Kidney (tissue), 14 donors: ENCODE data around the gene MOGAT3. TPM values are rescaled to one million over a fixed set of nuclear protein-coding genes. Genes with fewer than 3 reads are reported as not detected.
A peak's percentile ranks its signal among the peaks of the same experiment; 100 is the strongest.

ENCODE experiments used
- DNase-seq, 5 donors: peaks; one replicate each; pipeline ENCODE4 v3.0.0-alpha.2; 2013 to 2020
- FAIRE-seq: peaks from 2 replicates; lab custom pipeline; 2012; peaks lifted over from hg19 to GRCh38; lab: Jason Lieb, UNC
- H3K27ac ChIP-seq, 2 donors: one replicate each; pipeline ENCODE4 v1.7.0; 2013; ENCODE audit warnings: low read depth in 2 of 2, low read length in 2 of 2, inconsistent platforms in 1 of 2
- H3K27me3 ChIP-seq: one replicate; pipeline ENCODE4 v1.7.1; 2013; ENCODE audit warnings: low read length, inconsistent platforms; ENCODE audit not compliant: control insufficient read depth, insufficient read depth
- H3K36me3 ChIP-seq, 3 donors: one replicate each; pipeline versions ENCODE4 v1.7.0 to v1.7.1; 2013; ENCODE audit warnings: low read length in 3 of 3, control low read depth in 1 of 3, inconsistent platforms in 1 of 3; ENCODE audit not compliant: insufficient read depth in 3 of 3, control insufficient read depth in 2 of 3
- H3K4me1 ChIP-seq, 3 donors: one replicate each; pipeline versions ENCODE4 v1.7.0 to v1.7.1; 2013; ENCODE audit warnings: low read length in 3 of 3, inconsistent platforms in 1 of 3, low read depth in 1 of 3; ENCODE audit not compliant: control insufficient read depth in 2 of 3, insufficient read depth in 2 of 3
- H3K4me3 ChIP-seq, 3 donors: one replicate each; pipeline versions ENCODE4 v1.7.0 to v1.8.1; 2013; ENCODE audit warnings: low read length in 3 of 3, control low read depth in 1 of 3, inconsistent platforms in 1 of 3
- H3K9ac ChIP-seq, 3 donors: one replicate each; pipeline versions ENCODE4 v1.7.0 to v1.7.1; 2013; ENCODE audit warnings: low read length in 3 of 3, control low read depth in 1 of 3, inconsistent platforms in 1 of 3
- H3K9me3 ChIP-seq, 3 donors: one replicate each; pipeline versions ENCODE4 v1.7.0 to v1.7.1; 2013; ENCODE audit warnings: low read length in 3 of 3, control low read depth in 1 of 3, inconsistent platforms in 1 of 3; ENCODE audit not compliant: control insufficient read depth in 2 of 3, insufficient read depth in 1 of 3
- CTCF ChIP-seq: IDR thresholded peaks from 3 replicates; pipeline ENCODE4 v1.5.1; 2012; ENCODE audit warnings: mild to moderate bottlenecking, moderate library complexity, borderline replicate concordance; ENCODE audit not compliant: insufficient read depth; ENCODE audit errors: extremely low read depth
- intact Hi-C: fragments of 100-400 bp; cut with DNase I; formaldehyde crosslinking; loops from one replicate; pipeline ENCODE4 v1.11.1; 2022
- polyA plus RNA-seq: library from polyadenylated mRNA; stranded (reverse); fragments of 350-450 nt; fragmentation: Illumina TruSeq; extraction: RNeasy Lipid Tissue Mini Kit (QIAGEN cat#74804); gene quantifications from one replicate; pipeline ENCODE4 v1.2.3, GENCODE V29; 2014; ENCODE audit warnings: low read depth, low replicate concordance; ENCODE audit not compliant: insufficient read depth
- total RNA-seq: library from RNA; stranded (reverse); fragmentation: NEBNext Ultra II Directional; extraction: Animal tissue kit (Norgen Biotek cat#: 25700); gene quantifications from one replicate; pipeline ENCODE4 v1.2.1, GENCODE V29; 2021
- donor health status: control.
- donor health status: control.
- donor health status: control.
- donor health status: control.
- donor health status: control.
- donor health status: DM: yes; HTN: yes; CAD: no.
- donor health status: Normal renal cell carcinoma (clear cell type).

MOGAT3 gene
- total and polyA plus RNA-seq, 2 donors from 2014 or later, result 0.25 to 0.37 TPM

- Histone ChIP-seq H3K9me3 (no peaks in the 10 kb centered on the region), H3K9ac (no peak overlapping the region), H3K27me3 (no peaks in the 10 kb centered on the region), H3K36me3 (peaks cover 0 to 4% (median 3%) of the 10 kb centered on the region in 3 donors), H3K27ac (no peak overlapping the region), H3K4me1 (peaks cover 0 to 16% (median 5%) of the 10 kb centered on the region in 3 donors), H3K4me3 (no peak overlapping the region)
- DNase-seq, result no peak
- TF ChIP-seq CTCF, result no peak
- intact Hi-C loops, result no loop called here
- no peak for FAIRE-seq
Observed at GRCh38 chr7:101156277-101156676, 44.6 kb downstream of the MOGAT3 start.

GRCh38 chr7:101155303-101155702 is 45.5 kb downstream of the MOGAT3 start:
- TF ChIP-seq CTCF, result no peak
- Histone ChIP-seq H3K9ac (peak overlapping the region in 1 of 3 donors; percentile 41), H3K27ac (no peak overlapping the region), H3K9me3 (no peaks in the 10 kb centered on the region), H3K27me3 (no peaks in the 10 kb centered on the region), H3K4me3 (peak overlapping the region; percentile 14 to 67 (median 46)), H3K36me3 (peaks cover 0 to 4% (median 3%) of the 10 kb centered on the region in 3 donors), H3K4me1 (peaks cover 0 to 14% (median 5%) of the 10 kb centered on the region in 3 donors)
- DNase-seq, result no peak
- FAIRE-seq, result no peak
- intact Hi-C loops, result no loop called here

GRCh38 chr7:101154693-101155102 is 46.1 kb downstream of the MOGAT3 start:
- Histone ChIP-seq H3K36me3 (peaks cover 0 to 4% (median 3%) of the 10 kb centered on the region in 3 donors), H3K9ac (peak overlapping the region in 2 of 3 donors; percentile 29 to 41), H3K27me3 (no peaks in the 10 kb centered on the region), H3K4me1 (peaks cover 0 to 12% (median 5%) of the 10 kb centered on the region in 3 donors), H3K27ac (no peak overlapping the region), H3K9me3 (no peaks in the 10 kb centered on the region), H3K4me3 (peak overlapping the region; percentile 14 to 67 (median 24))
- no peak for FAIRE-seq
- DNase-seq, result no peak
- intact Hi-C loops, result no loop called here
- no peak for TF ChIP-seq CTCF
